ENCODE measurements around the gene BMPR1B.
A peak's percentile ranks its signal among the peaks of the same experiment; 100 is the strongest.

The BMPR1B gene

DNA sequence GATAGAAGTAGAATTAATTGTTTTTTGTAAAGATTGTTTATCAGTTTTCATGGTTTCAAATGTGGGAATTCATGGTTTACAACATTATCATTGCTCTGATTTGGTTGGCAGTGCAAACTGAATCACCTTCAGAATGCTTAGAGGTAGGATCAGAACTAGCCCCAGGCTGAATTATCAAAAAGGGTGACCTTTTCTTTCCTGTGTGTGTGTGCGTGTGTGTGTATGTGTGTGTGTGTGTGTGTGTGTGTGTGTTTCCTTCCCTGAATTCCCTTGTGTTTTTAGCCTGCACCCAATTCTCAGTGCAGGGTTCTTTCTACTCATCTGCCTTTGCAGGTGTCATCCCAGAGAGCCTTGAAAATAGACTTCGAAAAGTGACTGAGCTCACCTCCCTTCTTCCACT is 125.0 kb downstream of the BMPR1B start:
- no peaks in the 10 kb centered on the region for H3K9me3 ChIP-seq (ENCODE audit: severe bottlenecking)
- DNase-seq, result no peak
- no peak overlapping the region for H3K27ac ChIP-seq
- H3K27me3 ChIP-seq (ENCODE audit: insufficient read depth, low read depth, severe bottlenecking), result no peaks in the 10 kb centered on the region
- no peak overlapping the region for H3K4me3 ChIP-seq (ENCODE audit: low read depth, low read length)
- H3K36me3 ChIP-seq, result no peaks in the 10 kb centered on the region
- TF ChIP-seq, protein P1, sequence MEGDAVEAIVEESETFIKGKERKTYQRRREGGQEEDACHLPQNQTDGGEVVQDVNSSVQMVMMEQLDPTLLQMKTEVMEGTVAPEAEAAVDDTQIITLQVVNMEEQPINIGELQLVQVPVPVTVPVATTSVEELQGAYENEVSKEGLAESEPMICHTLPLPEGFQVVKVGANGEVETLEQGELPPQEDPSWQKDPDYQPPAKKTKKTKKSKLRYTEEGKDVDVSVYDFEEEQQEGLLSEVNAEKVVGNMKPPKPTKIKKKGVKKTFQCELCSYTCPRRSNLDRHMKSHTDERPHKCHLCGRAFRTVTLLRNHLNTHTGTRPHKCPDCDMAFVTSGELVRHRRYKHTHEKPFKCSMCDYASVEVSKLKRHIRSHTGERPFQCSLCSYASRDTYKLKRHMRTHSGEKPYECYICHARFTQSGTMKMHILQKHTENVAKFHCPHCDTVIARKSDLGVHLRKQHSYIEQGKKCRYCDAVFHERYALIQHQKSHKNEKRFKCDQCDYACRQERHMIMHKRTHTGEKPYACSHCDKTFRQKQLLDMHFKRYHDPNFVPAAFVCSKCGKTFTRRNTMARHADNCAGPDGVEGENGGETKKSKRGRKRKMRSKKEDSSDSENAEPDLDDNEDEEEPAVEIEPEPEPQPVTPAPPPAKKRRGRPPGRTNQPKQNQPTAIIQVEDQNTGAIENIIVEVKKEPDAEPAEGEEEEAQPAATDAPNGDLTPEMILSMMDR (IDR thresholded peaks at IDR 0.05; ENCODE audit: low read depth, low read length), result no peak

GRCh38 chr4:94887027-94887426 is 129.3 kb downstream of the BMPR1B start:
- no peak overlapping the region for H3K4me3 ChIP-seq (ENCODE audit: low read depth, low read length)
- TF ChIP-seq, protein P1 (IDR thresholded peaks at IDR 0.05; ENCODE audit: low read depth, low read length), result no peak
- H3K27me3 ChIP-seq (ENCODE audit: insufficient read depth, low read depth, severe bottlenecking), result no peaks in the 10 kb centered on the region
- no peaks in the 10 kb centered on the region for H3K36me3 ChIP-seq
- DNase-seq, result no peak
- no peaks in the 10 kb centered on the region for H3K9me3 ChIP-seq (ENCODE audit: severe bottlenecking)
- no peak overlapping the region for H3K27ac ChIP-seq

DNA sequence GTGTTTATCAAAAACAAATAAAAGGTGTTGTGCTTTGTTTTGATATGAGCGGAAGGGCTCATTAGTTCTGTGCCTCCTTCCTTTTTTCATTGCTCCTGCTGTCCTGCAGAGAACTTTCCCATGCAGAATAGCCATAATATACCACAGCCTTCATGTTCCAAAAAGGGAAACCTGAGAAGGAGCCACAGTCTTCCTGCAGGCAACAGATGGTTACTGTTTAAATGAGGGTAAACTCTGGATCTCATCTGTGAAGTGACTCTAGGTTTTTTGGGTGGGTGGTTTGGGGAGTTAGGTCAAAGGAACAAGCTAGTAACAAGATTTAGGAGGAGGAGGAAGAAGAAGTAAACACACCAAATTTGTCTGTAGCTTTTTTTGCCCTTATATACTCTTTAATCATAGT is 131.8 kb downstream of the BMPR1B start:
- TF ChIP-seq, protein P1 (IDR thresholded peaks at IDR 0.05; ENCODE audit: low read depth, low read length), result no peak
- no peak overlapping the region for H3K27ac ChIP-seq
- no peaks in the 10 kb centered on the region for H3K36me3 ChIP-seq
- H3K9me3 ChIP-seq (ENCODE audit: severe bottlenecking), result no peaks in the 10 kb centered on the region
- no peaks in the 10 kb centered on the region for H3K27me3 ChIP-seq (ENCODE audit: insufficient read depth, low read depth, severe bottlenecking)
- DNase-seq, result no peak
- no peak overlapping the region for H3K4me3 ChIP-seq (ENCODE audit: low read depth, low read length)

DNA sequence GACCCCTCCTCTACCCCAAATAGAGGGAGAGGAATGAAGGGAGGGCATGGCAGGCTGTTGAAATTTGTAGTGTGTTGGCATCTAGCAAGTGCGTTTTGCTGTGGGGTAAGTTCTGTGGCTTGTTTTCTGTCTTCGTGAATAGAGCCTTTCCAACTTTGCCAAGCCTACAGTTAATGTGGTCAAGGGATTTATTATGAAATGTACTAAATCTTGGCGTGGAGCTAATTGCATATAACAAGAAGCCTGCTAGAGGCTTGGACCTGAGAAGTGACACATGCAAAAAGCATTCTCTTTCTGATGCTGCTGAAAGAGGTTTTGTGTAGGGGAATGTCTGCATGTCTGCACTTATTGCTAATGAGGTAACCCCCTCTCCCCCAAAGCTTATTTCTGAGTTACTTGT is 132.2 kb downstream of the BMPR1B start:
- Histone ChIP-seq H3K27ac (no peak overlapping the region), H3K27me3 (ENCODE audit: insufficient read depth, low read depth, severe bottlenecking) (no peaks in the 10 kb centered on the region), H3K4me3 (ENCODE audit: low read depth, low read length) (no peak overlapping the region), H3K9me3 (ENCODE audit: severe bottlenecking) (no peaks in the 10 kb centered on the region), H3K36me3 (no peaks in the 10 kb centered on the region)
- TF ChIP-seq, protein P1 (IDR thresholded peaks at IDR 0.05; ENCODE audit: low read depth, low read length), result no peak
- DNase-seq, result no peak

GRCh38 chr4:94890579-94890978 is 132.8 kb downstream of the BMPR1B start:
- TF ChIP-seq, protein P1 (IDR thresholded peaks at IDR 0.05; ENCODE audit: low read depth, low read length), result no peak
- no peaks in the 10 kb centered on the region for H3K9me3 ChIP-seq (ENCODE audit: severe bottlenecking)
- no peaks in the 10 kb centered on the region for H3K36me3 ChIP-seq
- DNase-seq, result no peak
- no peak overlapping the region for H3K27ac ChIP-seq
- no peaks in the 10 kb centered on the region for H3K27me3 ChIP-seq (ENCODE audit: insufficient read depth, low read depth, severe bottlenecking)
- no peak overlapping the region for H3K4me3 ChIP-seq (ENCODE audit: low read depth, low read length)

DNA sequence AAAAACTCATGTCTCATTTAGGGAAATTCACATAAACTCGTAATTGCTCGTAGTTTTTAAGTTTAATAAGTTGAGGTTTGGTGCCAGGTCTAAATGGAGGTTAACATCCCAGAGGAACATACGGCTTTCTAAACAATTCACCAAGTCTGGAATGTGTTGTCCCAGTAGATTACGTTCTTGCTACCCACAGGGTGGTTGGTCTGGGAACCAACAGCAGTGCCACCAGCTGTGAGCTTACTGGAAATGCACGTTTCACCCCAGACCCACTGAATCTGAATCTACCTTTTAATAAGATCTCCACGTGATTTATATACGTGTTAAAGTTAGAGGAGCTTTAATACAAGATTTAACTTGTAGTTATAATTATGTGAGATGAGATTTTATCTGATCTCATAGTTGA is 134.3 kb downstream of the BMPR1B start:
- no peaks in the 10 kb centered on the region for H3K36me3 ChIP-seq
- no peak for DNase-seq
- H3K9me3 ChIP-seq (ENCODE audit: severe bottlenecking), result no peaks in the 10 kb centered on the region
- H3K27me3 ChIP-seq (ENCODE audit: insufficient read depth, low read depth, severe bottlenecking), result no peaks in the 10 kb centered on the region
- H3K27ac ChIP-seq, result no peak overlapping the region
- TF ChIP-seq, protein P1 (IDR thresholded peaks at IDR 0.05; ENCODE audit: low read depth, low read length), result peak; percentile 34; the same call in 1 of the 2 replicates
- H3K4me3 ChIP-seq (ENCODE audit: low read depth, low read length), result no peak overlapping the region

All from WERI-Rb-1 (cell line).